HL-60 (cell line): ENCODE results near the gene GHSR.
"Not testable (repeated sequence)": the region's sequence is repeated elsewhere in the genome, so short reads cannot be mapped to it uniquely, and the experiment has no call there.

Experiments
- DNase-seq, 2 experiments: peaks; one replicate each; pipeline ENCODE4 v3.0.0-alpha.2; 2010 to 2020; ENCODE audit warnings: low read depth in 1 of 2, low spot score in 1 of 2
- H3K27ac ChIP-seq: fragments of 250-450 bp; sonication (Bioruptor Pico); replicated peaks from 2 replicates; pipeline ENCODE4 v1.5.1; 2020; ENCODE audit warnings: mild to moderate bottlenecking, moderate library complexity
- H3K27me3 ChIP-seq: fragments of 250-450 bp; sonication (Bioruptor Pico); 2 replicates; pipeline ENCODE4 v1.5.1; 2021; ENCODE audit warnings: mild to moderate bottlenecking, moderate library complexity; ENCODE audit not compliant: insufficient read depth, poor library complexity, severe bottlenecking
- H3K4me3 ChIP-seq: replicated peaks from 2 replicates; pipeline ENCODE4 v1.5.1; 2011; ENCODE audit warnings: mild to moderate bottlenecking, control low read depth, low read length; ENCODE audit not compliant: insufficient read depth
- GABPA ChIP-seq: IDR thresholded peaks from 2 replicates; pipeline ENCODE4 v1.6.1; 2012; ENCODE audit warnings: low read depth
- POLR2AphosphoS5 ChIP-seq: IDR thresholded peaks from 2 replicates; pipeline ENCODE4 v1.6.1; 2012; ENCODE audit warnings: low read depth
- SPI1 ChIP-seq: IDR thresholded peaks from 2 replicates; pipeline ENCODE4 v1.6.1; 2012; ENCODE audit warnings: low read depth, mild to moderate bottlenecking, borderline replicate concordance
- long read RNA-seq: library from polyadenylated mRNA; unstranded; transcript quantifications from one replicate; pipeline ENCODE4 v2.0.0, GENCODE V29; 2020
- TF ChIP-seq, protein P1 (sequence below): IDR thresholded peaks from one replicate; pipeline ENCODE4 v1.5.1; 2011; ENCODE audit warnings: low read length, control low read depth, inconsistent platforms; ENCODE audit not compliant: insufficient read depth
- TF ChIP-seq, protein P2 (sequence below): IDR thresholded peaks from 2 replicates; pipeline ENCODE4 v1.6.1; 2012; ENCODE audit warnings: low read depth; ENCODE audit not compliant: insufficient replicate concordance

GHSR gene, protein sequence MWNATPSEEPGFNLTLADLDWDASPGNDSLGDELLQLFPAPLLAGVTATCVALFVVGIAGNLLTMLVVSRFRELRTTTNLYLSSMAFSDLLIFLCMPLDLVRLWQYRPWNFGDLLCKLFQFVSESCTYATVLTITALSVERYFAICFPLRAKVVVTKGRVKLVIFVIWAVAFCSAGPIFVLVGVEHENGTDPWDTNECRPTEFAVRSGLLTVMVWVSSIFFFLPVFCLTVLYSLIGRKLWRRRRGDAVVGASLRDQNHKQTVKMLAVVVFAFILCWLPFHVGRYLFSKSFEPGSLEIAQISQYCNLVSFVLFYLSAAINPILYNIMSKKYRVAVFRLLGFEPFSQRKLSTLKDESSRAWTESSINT
- long read RNA-seq: 0 reads

DNA sequence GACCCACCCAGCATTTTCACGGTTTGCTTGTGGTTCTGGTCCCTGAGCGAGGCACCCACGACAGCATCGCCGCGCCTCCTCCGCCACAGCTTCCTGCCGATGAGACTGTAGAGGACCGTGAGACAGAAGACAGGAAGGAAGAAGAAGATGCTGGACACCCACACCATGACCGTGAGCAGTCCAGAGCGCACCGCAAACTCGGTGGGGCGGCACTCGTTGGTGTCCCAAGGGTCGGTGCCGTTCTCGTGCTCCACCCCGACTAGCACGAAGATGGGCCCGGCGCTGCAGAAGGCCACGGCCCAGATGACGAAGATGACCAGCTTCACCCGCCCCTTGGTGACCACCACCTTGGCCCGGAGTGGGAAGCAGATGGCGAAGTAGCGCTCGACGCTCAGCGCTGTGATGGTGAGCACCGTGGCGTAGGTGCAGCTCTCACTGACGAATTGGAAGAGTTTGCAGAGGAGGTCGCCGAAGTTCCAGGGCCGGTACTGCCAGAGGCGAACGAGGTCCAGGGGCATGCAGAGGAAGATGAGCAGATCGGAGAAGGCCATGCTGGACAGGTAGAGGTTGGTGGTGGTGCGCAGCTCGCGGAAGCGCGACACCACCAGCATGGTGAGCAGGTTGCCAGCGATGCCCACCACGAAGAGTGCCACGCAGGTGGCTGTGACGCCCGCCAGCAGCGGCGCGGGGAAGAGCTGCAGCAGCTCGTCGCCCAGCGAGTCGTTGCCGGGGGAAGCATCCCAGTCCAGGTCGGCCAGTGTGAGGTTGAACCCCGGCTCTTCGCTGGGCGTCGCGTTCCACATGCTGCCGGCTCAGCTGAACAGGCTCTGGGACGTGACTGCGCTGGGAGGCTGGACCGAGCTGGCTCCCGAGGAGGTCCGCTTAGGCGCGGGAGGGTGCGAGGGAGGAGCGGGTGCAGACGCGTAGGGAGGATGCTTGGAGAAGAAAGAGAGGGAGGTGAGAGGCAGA lies at the start of gene GHSR:
GHSR (minus strand) TSS at position 846 of the 969 bp plus-strand sequence; CDS start at position 803, 43 bp downstream.
- TF ChIP-seq, protein P1, sequence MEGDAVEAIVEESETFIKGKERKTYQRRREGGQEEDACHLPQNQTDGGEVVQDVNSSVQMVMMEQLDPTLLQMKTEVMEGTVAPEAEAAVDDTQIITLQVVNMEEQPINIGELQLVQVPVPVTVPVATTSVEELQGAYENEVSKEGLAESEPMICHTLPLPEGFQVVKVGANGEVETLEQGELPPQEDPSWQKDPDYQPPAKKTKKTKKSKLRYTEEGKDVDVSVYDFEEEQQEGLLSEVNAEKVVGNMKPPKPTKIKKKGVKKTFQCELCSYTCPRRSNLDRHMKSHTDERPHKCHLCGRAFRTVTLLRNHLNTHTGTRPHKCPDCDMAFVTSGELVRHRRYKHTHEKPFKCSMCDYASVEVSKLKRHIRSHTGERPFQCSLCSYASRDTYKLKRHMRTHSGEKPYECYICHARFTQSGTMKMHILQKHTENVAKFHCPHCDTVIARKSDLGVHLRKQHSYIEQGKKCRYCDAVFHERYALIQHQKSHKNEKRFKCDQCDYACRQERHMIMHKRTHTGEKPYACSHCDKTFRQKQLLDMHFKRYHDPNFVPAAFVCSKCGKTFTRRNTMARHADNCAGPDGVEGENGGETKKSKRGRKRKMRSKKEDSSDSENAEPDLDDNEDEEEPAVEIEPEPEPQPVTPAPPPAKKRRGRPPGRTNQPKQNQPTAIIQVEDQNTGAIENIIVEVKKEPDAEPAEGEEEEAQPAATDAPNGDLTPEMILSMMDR: no peak
- no peak for TF ChIP-seq SPI1
- no peak for TF ChIP-seq POLR2AphosphoS5
- no peak for TF ChIP-seq GABPA
- TF ChIP-seq, protein P2, sequence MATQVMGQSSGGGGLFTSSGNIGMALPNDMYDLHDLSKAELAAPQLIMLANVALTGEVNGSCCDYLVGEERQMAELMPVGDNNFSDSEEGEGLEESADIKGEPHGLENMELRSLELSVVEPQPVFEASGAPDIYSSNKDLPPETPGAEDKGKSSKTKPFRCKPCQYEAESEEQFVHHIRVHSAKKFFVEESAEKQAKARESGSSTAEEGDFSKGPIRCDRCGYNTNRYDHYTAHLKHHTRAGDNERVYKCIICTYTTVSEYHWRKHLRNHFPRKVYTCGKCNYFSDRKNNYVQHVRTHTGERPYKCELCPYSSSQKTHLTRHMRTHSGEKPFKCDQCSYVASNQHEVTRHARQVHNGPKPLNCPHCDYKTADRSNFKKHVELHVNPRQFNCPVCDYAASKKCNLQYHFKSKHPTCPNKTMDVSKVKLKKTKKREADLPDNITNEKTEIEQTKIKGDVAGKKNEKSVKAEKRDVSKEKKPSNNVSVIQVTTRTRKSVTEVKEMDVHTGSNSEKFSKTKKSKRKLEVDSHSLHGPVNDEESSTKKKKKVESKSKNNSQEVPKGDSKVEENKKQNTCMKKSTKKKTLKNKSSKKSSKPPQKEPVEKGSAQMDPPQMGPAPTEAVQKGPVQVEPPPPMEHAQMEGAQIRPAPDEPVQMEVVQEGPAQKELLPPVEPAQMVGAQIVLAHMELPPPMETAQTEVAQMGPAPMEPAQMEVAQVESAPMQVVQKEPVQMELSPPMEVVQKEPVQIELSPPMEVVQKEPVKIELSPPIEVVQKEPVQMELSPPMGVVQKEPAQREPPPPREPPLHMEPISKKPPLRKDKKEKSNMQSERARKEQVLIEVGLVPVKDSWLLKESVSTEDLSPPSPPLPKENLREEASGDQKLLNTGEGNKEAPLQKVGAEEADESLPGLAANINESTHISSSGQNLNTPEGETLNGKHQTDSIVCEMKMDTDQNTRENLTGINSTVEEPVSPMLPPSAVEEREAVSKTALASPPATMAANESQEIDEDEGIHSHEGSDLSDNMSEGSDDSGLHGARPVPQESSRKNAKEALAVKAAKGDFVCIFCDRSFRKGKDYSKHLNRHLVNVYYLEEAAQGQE: no peak
- no peak for DNase-seq
- H3K27me3 ChIP-seq: peaks cover 33% of the 10 kb centered on the region
- no peak within 1 kb of the TSS for H3K27ac ChIP-seq
- H3K4me3 ChIP-seq: no peak within 1 kb of the TSS

DNA sequence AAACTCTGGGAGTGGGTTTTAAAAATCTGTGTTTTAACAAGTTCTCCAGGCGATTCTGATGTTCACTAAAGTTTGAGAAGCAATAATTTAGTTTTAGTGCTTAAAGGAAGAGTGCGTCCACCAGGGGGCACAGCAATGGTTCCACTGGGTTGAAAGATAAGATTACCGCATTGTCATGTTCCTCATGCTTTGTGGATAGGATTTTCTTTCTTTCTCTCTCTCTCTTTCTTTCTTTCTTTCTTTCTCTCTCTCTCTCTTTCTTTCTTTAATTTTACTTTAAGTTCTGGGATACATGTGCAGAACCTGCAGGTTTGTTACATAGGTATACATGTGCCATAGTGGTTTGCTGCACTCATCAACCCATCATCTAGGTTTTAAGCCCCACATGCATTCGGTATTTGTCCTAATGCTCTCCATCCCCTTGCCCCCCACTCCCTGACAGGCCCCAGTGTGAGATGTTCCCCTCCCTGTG lies 42.0 kb upstream of the GHSR start:
- DNase-seq: peak; percentile 34 to 74
- not testable (repeated sequence) for H3K27ac ChIP-seq, H3K27me3 ChIP-seq, H3K4me3 ChIP-seq
- TF ChIP-seq, protein P1: peak; percentile 46

DNA sequence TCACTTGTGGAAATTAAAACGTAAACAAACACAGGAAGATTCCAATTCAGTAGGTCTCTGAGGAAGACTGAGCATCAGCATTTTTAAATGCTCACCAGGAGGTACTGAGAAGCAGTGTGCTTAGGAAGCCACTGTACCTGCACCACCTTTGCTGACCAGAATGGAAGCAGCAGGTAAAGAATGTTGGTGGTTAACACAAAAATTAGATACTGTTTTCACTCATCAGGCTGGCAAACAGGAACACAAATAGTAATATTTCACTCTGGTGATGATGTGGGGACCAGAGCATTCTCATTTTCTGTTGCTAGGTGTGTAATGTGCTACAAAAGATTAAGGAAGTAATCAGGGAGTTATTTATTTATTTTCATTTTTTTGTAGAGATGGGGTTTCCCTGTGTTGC lies 29.9 kb upstream of the GHSR start:
- TF ChIP-seq GABPA: no peak
- no peak for DNase-seq
- Histone ChIP-seq H3K27me3 (no peaks in the 10 kb centered on the region), H3K27ac (no peak overlapping the region), H3K4me3 (no peak overlapping the region)

DNA sequence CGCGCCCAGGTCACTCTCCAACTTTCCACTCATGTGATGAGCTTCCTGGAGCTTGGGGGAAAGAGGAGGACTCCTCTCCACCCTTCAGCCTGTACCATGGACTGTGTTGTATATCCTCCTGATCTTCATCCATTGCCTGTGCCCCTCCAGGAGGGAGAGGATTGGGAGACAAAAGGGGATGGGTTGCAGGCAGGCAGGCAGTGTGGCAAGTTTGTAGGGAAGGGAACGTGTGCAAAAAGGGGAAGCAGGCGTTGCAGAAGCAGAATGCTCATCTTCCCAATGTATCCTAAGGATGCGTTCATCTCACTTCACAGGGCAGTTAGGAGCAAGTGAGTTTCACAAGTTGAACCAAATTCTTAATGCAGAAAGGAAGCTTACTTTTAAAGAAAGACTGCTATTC lies 28.1 kb upstream of the GHSR start:
- no peaks in the 10 kb centered on the region for H3K27me3 ChIP-seq
- no peak overlapping the region for H3K4me3 ChIP-seq
- TF ChIP-seq, protein P2: no peak
- TF ChIP-seq POLR2AphosphoS5 (no peak), SPI1 (peak; percentile 65; the same call in 1 of the 2 replicates), GABPA (no peak)
- H3K27ac ChIP-seq: no peak overlapping the region
- DNase-seq: peak; percentile 3 to 47
